ENCODE data around the gene ZNF202.

Gene ZNF202

DNA sequence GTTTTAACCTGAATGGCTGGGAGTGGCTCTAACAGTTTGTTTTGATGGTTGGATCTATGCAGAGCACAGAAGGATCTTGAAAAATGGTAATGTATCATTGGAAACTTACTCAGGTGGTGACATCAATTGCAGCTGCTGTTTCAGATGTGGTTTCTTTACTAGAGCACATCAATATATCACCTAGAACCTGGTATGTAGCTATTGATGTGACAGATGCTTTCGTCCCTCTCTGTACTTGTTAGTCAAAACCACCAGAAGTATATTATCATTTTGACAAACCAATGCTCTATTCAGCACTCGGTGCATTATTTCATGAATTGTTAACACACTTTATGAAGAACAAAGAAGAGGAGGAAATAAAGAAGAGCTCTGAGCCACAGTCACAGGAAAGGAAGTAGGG is 60.4 kb downstream of the ZNF202 start:
- DNase-seq, result no peak

DNA sequence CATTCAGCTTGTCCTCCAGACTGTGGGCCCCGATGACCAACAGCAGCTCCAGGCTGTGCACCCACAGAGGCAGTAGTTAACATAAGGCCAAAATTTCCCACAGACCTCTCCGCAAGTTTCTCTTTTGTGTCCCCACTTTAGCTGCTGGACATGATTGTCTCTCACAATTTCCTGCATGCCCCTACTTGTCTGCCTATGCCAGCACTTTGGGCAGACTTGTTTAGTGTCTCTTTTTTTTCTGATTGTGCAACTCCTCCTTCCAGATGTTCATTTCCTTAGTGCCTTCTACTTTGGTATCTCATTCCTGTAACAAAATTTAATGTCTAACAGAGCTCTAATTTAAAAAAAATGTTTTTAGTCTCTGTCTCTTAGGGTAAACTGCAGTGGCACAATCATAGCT is 63.2 kb downstream of the ZNF202 start:
- DNase-seq, result no peak

DNA sequence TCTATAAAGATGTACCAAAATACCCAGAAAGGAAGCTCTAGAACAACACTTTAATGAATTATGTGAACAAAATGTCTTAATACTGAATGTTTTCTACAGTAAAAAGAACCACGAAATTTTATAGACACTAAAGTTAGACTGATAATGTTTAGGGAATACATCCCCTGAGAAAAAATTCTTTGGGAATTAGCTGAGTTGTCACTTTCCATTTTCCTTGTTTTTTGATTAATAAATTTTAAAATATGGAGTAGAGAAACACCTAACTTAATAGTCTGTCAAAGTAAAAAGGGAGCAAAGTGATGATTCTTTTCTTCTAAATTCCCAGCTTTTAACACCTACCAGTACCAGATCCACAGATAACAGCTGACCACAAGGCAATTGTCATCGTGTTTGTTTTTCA is 64.0 kb downstream of the ZNF202 start:
- DNase-seq, result no peak

DNA sequence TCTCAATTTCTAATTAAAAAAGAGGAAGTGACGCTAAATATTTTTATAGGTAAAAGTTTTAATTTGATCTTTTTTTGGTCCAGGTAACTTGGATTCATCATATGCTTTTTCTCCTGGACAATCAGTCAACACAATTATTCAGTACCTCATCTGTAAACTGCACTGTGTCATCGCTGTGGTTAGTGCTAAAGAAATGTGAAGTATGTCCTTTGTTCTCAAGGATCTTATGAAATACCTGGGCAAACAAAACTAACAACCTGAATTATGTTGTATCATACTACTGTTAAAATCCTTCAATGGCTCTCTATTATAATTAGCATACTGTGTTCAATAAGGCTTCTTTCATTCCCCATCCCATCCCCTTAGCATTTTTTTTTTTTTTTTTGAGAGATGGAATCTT is 67.2 kb downstream of the ZNF202 start:
- DNase-seq, result no peak

Measured in NCI-H1105 (cell line).